SK-N-SH (cell line): ENCODE results near the gene AHDC1.

Experiments
- EP300 ChIP-seq, 2 experiments: IDR thresholded peaks; 2 replicates each; pipeline versions ENCODE4 v1.4.0 to v1.6.1; 2012; ENCODE audit warnings: borderline replicate concordance in 1 of 2, low read depth in 1 of 2, low read length in 1 of 2
- EZH2phosphoT487 ChIP-seq: fragments of 200-600 bp; sonication (generic); IDR thresholded peaks from 2 replicates; pipeline ENCODE4 v1.6.1; 2017; ENCODE audit warnings: low read depth, mixed run types, mild to moderate bottlenecking, antibody characterized with exemption, moderate library complexity, borderline replicate concordance
- MXI1 ChIP-seq: IDR thresholded peaks from 2 replicates; pipeline ENCODE4 v1.6.1; 2012; ENCODE audit warnings: mild to moderate bottlenecking, low read depth, low read length, improper control_type of control experiment
- POLR2AphosphoS5 ChIP-seq: IDR thresholded peaks from 2 replicates; pipeline ENCODE4 v1.6.1; 2012; ENCODE audit warnings: low read depth, low read length
- SIN3A ChIP-seq: IDR thresholded peaks from 2 replicates; pipeline ENCODE4 v1.6.1; 2012; ENCODE audit warnings: low read depth, mild to moderate bottlenecking, low read length, moderate library complexity, borderline replicate concordance
- TAF1 ChIP-seq: IDR thresholded peaks from 2 replicates; pipeline ENCODE4 v1.6.1; 2012; ENCODE audit warnings: low read depth, mild to moderate bottlenecking, low read length, moderate library complexity, borderline replicate concordance
- TEAD4 ChIP-seq: IDR thresholded peaks from 2 replicates; pipeline ENCODE4 v1.4.0; 2012; ENCODE audit warnings: mild to moderate bottlenecking, borderline replicate concordance; ENCODE audit not compliant: insufficient read depth
- TF ChIP-seq, protein P1 (sequence below): fragments of 200-600 bp; sonication (generic); IDR thresholded peaks from 2 replicates; pipeline ENCODE4 v1.6.1; 2017; ENCODE audit warnings: antibody characterized with exemption, mild to moderate bottlenecking, moderate library complexity
- TF ChIP-seq, protein P2 (sequence below): IDR thresholded peaks from 2 replicates; pipeline ENCODE4 v1.4.0; 2012; ENCODE audit warnings: low read depth, borderline replicate concordance
- TF ChIP-seq, protein P3 (sequence below): IDR thresholded peaks from 2 replicates; pipeline ENCODE4 v1.4.0; 2012; ENCODE audit warnings: low read depth, borderline replicate concordance

DNA sequence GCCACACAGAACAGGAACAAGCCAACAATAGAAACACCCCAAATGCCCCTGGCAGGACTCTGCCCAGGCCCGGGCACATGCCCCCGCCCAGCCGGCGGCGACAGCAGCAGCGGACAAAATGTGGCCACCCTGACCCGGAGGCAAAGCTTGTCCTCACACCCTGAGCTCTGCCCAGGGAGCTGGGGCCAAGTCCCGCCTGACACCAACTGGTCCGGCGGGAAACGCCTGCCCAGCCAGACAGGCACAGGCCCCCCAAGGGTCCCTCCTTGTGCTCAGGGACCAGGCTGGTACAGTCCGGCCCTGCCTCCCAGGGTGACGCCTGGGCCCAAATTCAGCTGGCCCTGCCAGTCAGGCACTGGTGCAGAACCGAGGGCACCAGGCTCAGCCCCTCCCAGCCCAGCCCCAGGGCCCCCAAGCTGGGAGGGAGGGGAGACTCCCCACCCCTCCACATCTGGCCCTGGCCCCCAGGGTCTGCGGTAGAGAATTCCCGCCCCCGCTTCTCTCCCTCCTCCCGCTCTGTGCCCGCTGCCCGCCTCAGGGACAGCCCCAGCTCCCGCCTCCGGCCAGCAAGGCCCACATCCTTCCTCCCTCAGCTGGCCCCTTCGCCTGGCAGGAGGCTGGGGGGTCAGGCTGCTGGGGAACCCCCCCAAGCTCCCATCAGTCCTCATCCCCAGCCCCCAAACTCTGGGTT lies 2.0 kb downstream of the AHDC1 start:
- TF ChIP-seq, protein P1, sequence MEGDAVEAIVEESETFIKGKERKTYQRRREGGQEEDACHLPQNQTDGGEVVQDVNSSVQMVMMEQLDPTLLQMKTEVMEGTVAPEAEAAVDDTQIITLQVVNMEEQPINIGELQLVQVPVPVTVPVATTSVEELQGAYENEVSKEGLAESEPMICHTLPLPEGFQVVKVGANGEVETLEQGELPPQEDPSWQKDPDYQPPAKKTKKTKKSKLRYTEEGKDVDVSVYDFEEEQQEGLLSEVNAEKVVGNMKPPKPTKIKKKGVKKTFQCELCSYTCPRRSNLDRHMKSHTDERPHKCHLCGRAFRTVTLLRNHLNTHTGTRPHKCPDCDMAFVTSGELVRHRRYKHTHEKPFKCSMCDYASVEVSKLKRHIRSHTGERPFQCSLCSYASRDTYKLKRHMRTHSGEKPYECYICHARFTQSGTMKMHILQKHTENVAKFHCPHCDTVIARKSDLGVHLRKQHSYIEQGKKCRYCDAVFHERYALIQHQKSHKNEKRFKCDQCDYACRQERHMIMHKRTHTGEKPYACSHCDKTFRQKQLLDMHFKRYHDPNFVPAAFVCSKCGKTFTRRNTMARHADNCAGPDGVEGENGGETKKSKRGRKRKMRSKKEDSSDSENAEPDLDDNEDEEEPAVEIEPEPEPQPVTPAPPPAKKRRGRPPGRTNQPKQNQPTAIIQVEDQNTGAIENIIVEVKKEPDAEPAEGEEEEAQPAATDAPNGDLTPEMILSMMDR, result no peak
- TF ChIP-seq SIN3A (no peak), TAF1 (no peak), EZH2phosphoT487 (no peak), EP300 (IDR thresholded peaks at IDR 0.05; ENCODE audit: borderline replicate concordance in 1 of 2, low read depth in 1 of 2, low read length in 1 of 2) (no peak), MXI1 (no peak), POLR2AphosphoS5 (no peak), TEAD4 (no peak)
- TF ChIP-seq, protein P2, sequence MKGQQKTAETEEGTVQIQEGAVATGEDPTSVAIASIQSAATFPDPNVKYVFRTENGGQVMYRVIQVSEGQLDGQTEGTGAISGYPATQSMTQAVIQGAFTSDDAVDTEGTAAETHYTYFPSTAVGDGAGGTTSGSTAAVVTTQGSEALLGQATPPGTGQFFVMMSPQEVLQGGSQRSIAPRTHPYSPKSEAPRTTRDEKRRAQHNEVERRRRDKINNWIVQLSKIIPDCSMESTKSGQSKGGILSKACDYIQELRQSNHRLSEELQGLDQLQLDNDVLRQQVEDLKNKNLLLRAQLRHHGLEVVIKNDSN, result no peak
- TF ChIP-seq, protein P3, sequence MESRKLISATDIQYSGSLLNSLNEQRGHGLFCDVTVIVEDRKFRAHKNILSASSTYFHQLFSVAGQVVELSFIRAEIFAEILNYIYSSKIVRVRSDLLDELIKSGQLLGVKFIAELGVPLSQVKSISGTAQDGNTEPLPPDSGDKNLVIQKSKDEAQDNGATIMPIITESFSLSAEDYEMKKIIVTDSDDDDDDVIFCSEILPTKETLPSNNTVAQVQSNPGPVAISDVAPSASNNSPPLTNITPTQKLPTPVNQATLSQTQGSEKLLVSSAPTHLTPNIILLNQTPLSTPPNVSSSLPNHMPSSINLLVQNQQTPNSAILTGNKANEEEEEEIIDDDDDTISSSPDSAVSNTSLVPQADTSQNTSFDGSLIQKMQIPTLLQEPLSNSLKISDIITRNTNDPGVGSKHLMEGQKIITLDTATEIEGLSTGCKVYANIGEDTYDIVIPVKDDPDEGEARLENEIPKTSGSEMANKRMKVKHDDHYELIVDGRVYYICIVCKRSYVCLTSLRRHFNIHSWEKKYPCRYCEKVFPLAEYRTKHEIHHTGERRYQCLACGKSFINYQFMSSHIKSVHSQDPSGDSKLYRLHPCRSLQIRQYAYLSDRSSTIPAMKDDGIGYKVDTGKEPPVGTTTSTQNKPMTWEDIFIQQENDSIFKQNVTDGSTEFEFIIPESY, result no peak
